ENCODE results near the gene COX7A1.

DNA sequence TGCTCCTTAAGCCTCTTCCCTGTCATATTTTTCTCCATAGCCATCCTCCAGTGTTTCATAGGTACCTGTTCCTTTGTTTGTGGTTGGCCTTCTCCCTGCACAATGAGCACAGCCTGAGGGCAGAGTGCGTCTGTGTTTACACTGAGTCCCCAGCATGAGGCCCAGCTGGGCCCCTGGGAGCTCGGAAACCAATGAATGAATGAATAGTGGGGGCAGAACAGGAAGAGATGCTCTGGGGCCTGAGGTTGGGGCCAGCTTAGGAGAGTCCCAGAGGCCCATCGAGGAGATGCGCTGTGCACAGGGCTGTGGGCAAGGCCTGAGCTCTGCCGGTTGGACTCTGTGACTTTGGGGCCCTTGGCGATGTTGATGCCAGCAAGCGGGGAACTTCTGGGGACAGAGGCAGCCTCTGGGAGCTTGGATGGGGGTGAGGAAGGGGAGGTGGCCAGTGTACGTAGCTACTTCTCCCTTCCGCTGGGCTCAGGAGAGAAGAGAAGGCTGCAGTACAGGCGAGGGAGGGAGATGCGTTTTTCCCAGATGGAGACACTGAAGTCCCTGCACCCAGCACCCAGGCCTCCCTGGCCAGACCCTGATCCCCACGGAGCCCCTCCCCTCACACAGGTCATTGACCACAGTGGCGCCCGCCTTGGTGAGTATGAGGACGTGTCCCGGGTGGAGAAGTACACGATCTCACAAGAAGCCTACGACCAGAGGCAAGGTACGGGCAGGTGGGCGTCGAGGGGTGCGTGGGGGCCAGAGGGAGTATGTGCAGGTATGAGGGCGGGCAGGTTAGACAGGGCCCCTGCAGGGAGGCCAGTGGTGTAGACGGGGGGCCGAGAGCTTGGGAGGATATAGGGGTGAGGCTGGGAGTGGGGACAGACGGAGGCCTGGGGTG is 31.9 kb downstream of the COX7A1 start:
- TF ChIP-seq, protein P1, sequence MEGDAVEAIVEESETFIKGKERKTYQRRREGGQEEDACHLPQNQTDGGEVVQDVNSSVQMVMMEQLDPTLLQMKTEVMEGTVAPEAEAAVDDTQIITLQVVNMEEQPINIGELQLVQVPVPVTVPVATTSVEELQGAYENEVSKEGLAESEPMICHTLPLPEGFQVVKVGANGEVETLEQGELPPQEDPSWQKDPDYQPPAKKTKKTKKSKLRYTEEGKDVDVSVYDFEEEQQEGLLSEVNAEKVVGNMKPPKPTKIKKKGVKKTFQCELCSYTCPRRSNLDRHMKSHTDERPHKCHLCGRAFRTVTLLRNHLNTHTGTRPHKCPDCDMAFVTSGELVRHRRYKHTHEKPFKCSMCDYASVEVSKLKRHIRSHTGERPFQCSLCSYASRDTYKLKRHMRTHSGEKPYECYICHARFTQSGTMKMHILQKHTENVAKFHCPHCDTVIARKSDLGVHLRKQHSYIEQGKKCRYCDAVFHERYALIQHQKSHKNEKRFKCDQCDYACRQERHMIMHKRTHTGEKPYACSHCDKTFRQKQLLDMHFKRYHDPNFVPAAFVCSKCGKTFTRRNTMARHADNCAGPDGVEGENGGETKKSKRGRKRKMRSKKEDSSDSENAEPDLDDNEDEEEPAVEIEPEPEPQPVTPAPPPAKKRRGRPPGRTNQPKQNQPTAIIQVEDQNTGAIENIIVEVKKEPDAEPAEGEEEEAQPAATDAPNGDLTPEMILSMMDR (conservative IDR thresholded peaks at IDR 0.05 in 1 of 2, IDR thresholded peaks at IDR 0.05 in 1 of 2; ENCODE audit: extremely low read depth in 1 of 2, insufficient read depth in 1 of 2, low read depth in 1 of 2, low read length in 2 of 2): no peak
- TF ChIP-seq EZH2 (IDR thresholded peaks at IDR 0.05; ENCODE audit: borderline replicate concordance, low read length): no peak

Data from mammary epithelial cell (primary cell).